ENCODE results near the gene SPOP. TPM values are rescaled to one million over a fixed set of nuclear protein-coding genes. Genes with fewer than 3 reads are reported as not detected.
"Not testable (repeated sequence)": the region's sequence is repeated elsewhere in the genome, so short reads cannot be mapped to it uniquely, and the experiment has no call there.

SPOP gene
- total RNA-seq, 1 donor from 2014 or later: 64.0 TPM

- not testable (repeated sequence) for DNase-seq; ATAC-seq (ENCODE audit: poor library complexity)
- intact Hi-C loops (cut with DNase I): loop anchor here (10.0 kb wide), 1 partner anchor 59 kb away; no protein-coding TSS in a partner anchor
These were observed 4.2 kb downstream of the SPOP start for GRCh38 chr17:49673679-49674078.

- DNase-seq (no peak), ATAC-seq (ENCODE audit: poor library complexity) (no peak)
- intact Hi-C loops (cut with DNase I): loop anchor here (10.0 kb wide), 1 partner anchor 56 kb away; no protein-coding TSS in a partner anchor
These were observed 7.3 kb downstream of the SPOP start for GRCh38 chr17:49670641-49671040.

GRCh38 chr17:49670002-49670401 is 7.9 kb downstream of the SPOP start:
- no peak for ATAC-seq (ENCODE audit: poor library complexity)
- no peak for DNase-seq
- intact Hi-C loops (cut with DNase I): loop anchor here (10.0 kb wide), 1 partner anchor 55 kb away; no protein-coding TSS in a partner anchor

GRCh38 chr17:49667854-49668253 is 10.0 kb downstream of the SPOP start:
- DNase-seq (no peak), ATAC-seq (ENCODE audit: poor library complexity) (no peak)
- intact Hi-C loops (cut with DNase I): no loop called here

GRCh38 chr17:49664706-49665211 is 13.1 kb downstream of the SPOP start:
- intact Hi-C loops (cut with DNase I): no loop called here
- ATAC-seq (ENCODE audit: poor library complexity) (no peak), DNase-seq (no peak)

GRCh38 chr17:49659661-49660382 is 18.1 kb downstream of the SPOP start:
- no peak for ATAC-seq (ENCODE audit: poor library complexity)
- intact Hi-C loops (cut with DNase I): no loop called here
- no peak for DNase-seq

GRCh38 chr17:49656247-49656646 is 21.6 kb downstream of the SPOP start:
- intact Hi-C loops (cut with DNase I): no loop called here

GRCh38 chr17:49647256-49647585 is 30.7 kb downstream of the SPOP start:
- ATAC-seq (ENCODE audit: poor library complexity) (peak; percentile 10), DNase-seq (no peak)
- intact Hi-C loops (cut with DNase I): no loop called here

More at GRCh38 chr17:49656247-49656646, 21.6 kb downstream of the SPOP start:
- no peak for DNase-seq
- ATAC-seq (ENCODE audit: poor library complexity): peak; percentile 53

GRCh38 chr17:49646391-49647255 is 31.3 kb downstream of the SPOP start:
- ATAC-seq (ENCODE audit: poor library complexity) (peak; percentile 69), DNase-seq (no peak)
- intact Hi-C loops (cut with DNase I): no loop called here

- intact Hi-C loops (cut with DNase I); DNase-seq: not testable (repeated sequence)
- ATAC-seq (ENCODE audit: poor library complexity): peak; percentile 24
These were observed 31.9 kb downstream of the SPOP start for GRCh38 chr17:49646056-49646390.

GRCh38 chr17:49645654-49646053 is 32.2 kb downstream of the SPOP start:
- intact Hi-C loops (cut with DNase I): no loop called here
- DNase-seq (no peak), ATAC-seq (ENCODE audit: poor library complexity) (no peak)

GRCh38 chr17:49640556-49640955 is 37.3 kb downstream of the SPOP start:
- intact Hi-C loops (cut with DNase I): no loop called here
- DNase-seq: no peak

GRCh38 chr17:49638818-49639217 is 39.1 kb downstream of the SPOP start:
- no peak for DNase-seq
- intact Hi-C loops (cut with DNase I): no loop called here
- ATAC-seq (ENCODE audit: poor library complexity): peak; percentile 73

More at GRCh38 chr17:49640556-49640955, 37.3 kb downstream of the SPOP start:
- ATAC-seq (ENCODE audit: poor library complexity): no peak

- intact Hi-C loops (cut with DNase I): no loop called here
- ATAC-seq (ENCODE audit: poor library complexity): no peak
- no peak for DNase-seq
These were observed 40.2 kb downstream of the SPOP start for GRCh38 chr17:49637739-49638138.

- intact Hi-C loops (cut with DNase I): no loop called here
- DNase-seq (no peak), ATAC-seq (ENCODE audit: poor library complexity) (no peak)
These were observed 40.8 kb downstream of the SPOP start for GRCh38 chr17:49637050-49637449.

GRCh38 chr17:49635121-49635520 is 42.8 kb downstream of the SPOP start:
- intact Hi-C loops (cut with DNase I): no loop called here
- no peak for DNase-seq

GRCh38 chr17:49634485-49634860 is 43.4 kb downstream of the SPOP start:
- intact Hi-C loops (cut with DNase I): no loop called here
- DNase-seq: no peak
- ATAC-seq (ENCODE audit: poor library complexity): peak; percentile 39

More at GRCh38 chr17:49635121-49635520, 42.8 kb downstream of the SPOP start:
- no peak for ATAC-seq (ENCODE audit: poor library complexity)

GRCh38 chr17:49633762-49634484 is 44.0 kb downstream of the SPOP start:
- no peak for DNase-seq
- intact Hi-C loops (cut with DNase I): no loop called here
- ATAC-seq (ENCODE audit: poor library complexity): peak; percentile 38

- intact Hi-C loops (cut with DNase I): no loop called here
- ATAC-seq (ENCODE audit: poor library complexity) (peak; percentile 67), DNase-seq (no peak)
These were observed 44.6 kb downstream of the SPOP start for GRCh38 chr17:49633250-49633649.
